HG02840 (cell line): Measurements from ENCODE around the gene EPHX1.

Experiments used
- ATAC-seq: cut with Tn5 transposase; IDR thresholded peaks from one replicate; pipeline ENCODE4 v1.9.1; 2021; ENCODE audit warnings: mild to moderate bottlenecking, moderate library complexity, moderate number of reproducible peaks; ENCODE audit not compliant: unreplicated experiment, low FRiP score

Gene EPHX1

DNA sequence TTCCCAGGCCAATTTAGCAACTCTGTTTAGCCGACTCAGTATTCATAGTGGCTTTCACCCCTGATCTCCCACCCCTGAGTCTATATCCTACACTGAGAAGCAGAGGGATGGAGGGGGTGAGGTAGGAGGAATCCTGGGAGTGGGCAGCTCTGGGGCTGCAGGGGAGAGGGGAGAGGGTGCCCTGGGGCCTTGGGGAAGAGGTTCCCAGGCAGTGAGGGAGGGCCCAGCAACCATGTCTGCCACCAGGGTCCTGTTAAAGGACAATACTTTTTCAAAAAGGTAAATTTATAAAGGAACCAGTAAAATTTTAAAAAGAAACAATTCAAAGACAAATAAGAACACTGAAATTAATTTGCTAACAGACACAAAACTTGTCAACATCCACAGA lies 30.3 kb downstream of the EPHX1 start:
- ATAC-seq, result no peak

DNA sequence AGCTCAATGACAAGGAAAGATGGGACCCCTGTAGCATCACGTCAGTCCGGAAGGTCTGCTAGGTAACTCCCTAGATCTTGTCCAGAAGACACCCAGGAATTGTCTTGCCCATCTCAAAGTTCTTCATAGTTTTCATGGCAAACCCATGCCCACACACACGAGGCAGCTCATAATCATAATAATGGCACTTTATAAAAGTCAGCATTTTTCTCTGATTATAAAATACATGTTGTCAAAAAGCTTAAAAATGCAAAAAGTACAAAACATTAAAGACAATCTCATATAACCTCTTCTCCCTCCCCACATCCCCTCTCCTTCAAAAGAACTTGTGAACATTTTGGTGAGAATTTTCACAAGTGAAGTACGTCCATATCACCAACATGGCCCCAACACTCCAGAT lies 30.8 kb downstream of the EPHX1 start:
- ATAC-seq, result no peak

DNA sequence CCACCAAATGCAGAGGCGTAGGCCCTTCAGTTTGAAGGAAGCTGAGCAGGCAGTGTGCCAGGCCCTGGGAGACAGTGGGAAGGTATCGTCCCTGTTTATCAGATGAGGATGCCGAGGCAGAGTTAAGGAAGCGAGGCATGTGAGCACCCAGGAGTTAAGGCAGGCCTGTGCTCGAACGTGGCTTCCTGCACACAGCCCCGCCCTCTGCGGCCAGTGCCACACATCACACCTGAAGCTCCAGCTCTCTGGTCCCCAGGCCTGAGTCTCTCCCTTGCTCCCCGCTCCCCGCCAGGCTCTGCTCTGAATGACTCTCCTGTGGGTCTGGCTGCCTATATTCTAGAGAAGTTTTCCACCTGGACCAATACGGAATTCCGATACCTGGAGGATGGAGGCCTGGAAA lies 32.1 kb downstream of the EPHX1 start:
- no peak for ATAC-seq

DNA sequence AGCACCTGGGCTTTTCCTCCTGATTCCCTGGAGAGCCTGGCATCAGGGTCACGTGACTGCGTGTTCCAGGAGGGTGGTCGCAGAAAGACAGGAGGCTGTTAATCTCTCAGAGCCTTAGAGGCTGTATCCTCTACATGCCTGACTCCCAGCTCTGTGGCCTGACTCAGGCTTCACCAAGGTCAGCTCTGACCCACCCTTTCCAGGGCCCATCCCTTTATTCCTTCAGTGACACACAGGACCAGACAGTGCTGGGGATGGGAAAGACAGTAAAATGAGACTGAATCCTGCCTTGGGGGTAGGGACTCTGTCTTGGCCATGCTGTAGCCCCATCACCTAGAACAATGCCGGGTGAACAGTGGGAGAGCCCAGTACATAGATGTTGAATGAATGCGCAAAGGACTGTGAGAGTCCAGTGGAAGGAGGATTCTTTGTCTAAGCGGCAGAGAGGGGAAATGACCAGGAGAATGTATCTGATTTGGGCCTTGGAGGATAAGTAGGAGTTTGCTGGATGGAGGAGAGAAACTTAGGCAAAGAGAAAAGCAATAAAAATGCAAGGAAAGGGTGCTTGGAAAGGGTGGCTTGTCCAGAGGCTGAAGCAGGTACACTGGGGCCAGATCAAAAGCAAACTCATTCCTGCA lies 33.0 kb downstream of the EPHX1 start:
- no peak for ATAC-seq

DNA sequence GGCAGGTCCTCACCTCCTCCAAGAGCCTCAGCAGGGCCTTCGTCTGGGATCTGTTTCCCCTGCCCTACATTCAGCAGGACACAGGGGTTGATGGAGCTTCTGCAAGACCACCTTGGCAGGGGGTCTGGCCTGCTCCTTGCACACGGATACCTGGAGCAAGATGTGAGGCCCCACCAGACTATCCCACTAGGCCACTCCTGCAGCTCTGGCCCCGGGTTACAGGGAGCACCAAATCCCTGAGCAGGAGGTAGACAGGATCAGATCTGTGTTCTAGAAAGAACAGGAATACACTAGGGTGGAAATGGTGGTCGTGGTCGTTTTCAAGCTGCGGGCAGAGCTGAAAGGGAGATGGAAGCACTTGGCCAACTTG lies 33.5 kb downstream of the EPHX1 start:
- ATAC-seq, result no peak

DNA sequence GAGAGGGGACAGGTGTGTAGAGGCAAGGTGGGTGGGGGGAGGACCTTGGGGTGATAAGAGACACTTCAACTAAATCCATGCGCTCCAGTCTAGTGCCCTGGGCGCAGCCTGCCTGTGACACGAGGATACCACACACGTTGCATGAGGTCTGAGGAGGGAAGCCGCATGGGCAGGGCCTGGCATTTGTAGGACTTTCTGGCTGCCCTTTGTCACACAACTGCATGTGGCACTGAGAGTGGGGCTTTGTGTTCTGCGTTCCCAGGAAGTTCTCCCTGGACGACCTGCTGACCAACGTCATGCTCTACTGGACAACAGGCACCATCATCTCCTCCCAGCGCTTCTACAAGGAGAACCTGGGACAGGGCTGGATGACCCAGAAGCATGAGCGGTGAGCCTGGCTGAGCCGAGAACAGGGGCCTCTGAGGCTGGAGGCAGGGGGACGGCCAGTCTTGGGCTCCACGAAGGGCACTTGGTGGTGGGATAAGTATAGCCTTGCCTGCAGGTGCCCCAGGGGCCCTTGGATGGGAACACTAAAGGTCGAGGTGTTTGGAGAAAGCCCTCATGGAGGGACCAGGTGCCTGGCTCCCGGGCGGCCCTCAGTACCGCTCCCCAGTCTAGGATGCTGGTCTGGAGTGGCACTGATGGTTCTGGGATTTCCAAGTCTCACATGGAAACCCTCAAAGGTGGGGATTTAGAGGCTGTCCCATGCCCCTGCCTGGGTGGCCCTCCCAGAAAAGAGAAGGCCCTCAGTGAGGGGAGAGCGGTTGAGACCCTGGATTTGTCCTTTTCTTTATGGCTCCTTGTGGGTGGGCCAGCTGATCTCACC lies 34.5 kb downstream of the EPHX1 start:
- no peak for ATAC-seq

DNA sequence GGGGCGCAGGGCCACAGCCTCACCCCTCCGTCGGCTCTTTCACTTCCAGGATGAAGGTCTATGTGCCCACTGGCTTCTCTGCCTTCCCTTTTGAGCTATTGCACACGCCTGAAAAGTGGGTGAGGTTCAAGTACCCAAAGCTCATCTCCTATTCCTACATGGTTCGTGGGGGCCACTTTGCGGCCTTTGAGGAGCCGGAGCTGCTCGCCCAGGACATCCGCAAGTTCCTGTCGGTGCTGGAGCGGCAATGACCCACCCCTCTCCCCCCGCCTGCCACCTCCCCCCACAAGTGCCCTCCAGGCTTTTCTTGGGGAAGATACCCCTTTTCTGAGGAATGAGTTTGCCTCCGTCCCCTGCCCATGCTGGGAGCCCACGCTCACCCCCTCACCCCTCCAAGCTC lies 35.2 kb downstream of the EPHX1 start:
- ATAC-seq, result no peak

DNA sequence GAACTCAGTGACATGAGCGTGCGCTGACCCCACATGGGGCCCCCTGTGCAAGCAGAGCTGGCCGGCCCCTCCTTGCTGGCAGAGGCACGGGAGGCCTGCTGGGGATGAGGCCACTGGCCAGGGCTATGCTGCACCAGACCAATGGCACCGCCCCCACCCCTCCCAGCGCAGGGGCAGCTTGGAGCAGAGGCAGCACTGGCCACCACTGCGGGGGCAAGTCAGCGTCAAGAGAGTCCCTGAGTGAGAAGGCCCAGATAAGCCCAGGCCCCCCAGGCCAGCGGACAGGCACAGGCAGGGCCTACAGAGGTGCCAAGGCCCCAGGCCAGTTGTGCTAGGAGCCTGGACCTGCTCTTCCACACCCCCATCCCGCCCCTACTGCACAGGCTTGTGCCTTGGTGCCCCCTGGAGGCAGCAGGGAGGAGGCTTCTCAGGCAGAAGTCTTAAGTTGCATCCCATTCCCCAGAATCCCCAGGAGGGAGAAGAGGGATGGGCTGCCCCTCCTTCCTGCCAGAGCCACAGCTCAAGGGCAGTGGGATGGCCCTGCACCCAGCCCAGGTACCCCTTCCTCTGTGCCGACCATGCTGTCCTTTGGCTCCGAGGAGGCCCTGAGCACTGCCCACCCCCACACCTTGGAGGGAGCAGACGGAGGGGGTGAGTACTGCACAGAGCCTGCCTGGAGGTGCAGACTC lies 35.8 kb downstream of the EPHX1 start:
- no peak for ATAC-seq

DNA sequence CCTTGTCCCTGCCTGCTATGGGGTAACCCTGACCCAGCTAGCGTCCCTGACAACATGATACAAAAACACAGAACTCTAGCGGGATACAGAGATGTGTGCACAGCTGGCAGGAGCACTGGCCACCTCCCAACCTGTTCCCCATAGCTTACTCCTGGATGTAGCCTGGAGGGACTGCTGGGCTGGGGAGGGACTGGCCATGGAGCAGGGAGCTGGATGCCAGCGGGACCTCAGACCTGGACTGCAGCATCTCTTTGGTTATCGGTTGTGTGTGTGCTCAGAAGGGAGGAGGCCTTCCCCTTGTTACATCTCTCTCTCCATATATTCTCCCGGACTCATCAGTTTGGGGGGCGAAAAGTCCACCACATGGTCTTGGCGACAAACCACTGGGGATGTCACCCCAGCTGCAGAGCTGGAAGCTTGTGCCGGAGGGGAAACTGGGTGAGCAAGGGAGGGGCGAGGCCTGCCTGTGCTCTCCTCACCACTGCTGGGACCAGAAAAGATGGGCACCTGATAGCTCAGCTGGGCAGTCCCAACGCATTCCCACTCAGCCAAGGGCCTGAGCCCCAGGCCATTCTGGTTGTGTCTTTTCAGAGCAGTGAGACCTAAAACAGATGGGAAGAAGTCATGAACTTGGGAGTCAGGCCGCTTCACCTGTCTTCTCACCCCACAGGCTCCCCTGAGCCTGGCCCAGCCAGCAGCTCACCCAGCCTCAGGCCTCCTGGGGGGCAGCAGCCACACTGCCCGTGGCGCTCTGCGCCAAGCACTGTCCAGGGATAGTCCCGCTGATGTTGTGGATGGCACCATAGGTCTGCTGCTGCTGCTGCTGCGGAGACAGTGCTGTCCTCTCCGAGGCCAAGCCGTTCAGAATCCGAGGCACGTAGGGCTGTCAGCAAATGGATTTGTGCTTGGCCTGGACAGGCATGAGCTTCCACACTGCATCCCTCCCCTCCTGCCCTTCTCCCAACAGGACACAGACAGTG lies 36.7 kb downstream of the EPHX1 start:
- ATAC-seq, result no peak

DNA sequence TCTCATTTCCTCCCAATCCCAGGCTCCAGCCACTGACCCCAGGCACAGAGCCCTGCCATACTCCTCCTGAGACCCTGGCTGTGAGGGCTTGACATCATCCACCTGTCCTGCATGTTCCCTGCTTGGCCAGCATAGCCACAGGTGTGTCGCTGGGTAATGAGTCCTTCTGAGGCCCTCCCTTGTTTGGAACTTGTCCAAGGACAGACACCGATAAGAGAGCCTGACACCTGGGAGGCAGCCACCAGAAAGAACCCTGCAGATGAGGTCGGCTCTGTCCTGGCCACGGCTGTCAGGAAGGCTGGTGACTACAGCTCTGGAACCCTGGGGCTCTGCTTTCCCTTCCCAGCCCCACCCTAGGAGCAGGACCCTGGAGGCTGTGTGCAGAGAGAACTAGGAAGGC lies 37.7 kb downstream of the EPHX1 start:
- ATAC-seq, result peak; percentile 14

DNA sequence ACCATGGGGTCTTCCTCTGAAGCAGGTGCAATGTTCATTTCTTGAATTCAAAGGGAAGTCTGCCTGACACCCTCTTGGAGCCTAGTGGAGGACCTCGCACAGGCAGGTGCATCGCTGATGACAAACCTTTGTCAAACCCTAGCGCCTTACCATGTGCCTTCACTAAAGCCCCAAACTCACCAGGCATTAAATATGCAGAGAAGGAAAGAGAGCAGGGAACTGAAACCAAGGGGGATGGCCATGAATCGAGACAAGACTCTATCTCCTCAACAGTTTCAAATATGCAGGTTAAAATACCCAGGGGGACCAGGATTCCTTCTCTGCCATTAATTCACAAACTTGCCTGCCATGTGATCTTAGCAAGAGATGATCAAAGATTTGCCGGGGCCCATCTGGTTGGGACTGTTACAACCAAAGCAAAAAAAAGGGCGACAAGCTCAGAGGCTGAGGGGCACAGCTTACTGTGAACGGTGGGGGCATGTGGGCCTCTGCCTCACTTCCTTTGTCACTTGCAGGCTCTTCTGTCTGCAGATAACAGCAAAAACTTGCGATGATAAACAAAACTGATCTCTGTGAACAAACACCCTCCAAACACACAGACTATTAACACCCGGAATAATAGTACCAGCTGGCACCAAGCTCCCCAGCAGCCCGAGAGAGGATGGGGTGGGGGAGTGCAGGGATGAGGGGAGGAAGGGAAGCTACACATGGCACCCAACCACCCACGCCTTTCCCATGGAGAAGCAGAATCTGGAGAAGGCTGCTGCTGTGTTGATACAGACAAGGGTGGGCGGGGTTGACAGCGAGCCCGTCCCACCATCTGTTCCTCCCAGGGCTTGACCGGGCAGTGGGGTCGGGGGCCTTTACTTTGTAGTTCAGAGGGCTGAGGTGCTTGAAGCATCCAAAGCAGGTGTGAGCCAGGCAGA lies 38.4 kb downstream of the EPHX1 start:
- peak; percentile 77 for ATAC-seq

DNA sequence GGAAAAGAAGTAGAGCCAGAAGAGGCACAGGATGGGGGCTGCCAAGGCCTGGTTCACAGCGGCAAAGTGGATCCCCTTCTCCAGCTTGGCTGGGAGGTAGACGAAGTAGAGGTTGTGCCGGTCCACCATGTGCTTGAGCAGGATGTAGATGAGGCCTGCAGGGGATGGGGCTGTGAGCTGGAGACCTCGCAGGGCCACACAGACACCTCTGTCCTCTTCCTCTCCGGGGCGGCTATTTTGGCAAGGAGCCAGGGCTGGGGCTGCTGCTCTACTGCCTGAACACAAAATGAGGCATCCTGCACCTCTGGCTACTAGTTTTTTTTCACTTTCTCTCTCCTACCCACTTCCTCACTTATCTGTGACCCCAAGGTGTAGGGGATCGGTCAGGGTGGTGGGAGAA lies 40.0 kb downstream of the EPHX1 start:
- no peak for ATAC-seq

DNA sequence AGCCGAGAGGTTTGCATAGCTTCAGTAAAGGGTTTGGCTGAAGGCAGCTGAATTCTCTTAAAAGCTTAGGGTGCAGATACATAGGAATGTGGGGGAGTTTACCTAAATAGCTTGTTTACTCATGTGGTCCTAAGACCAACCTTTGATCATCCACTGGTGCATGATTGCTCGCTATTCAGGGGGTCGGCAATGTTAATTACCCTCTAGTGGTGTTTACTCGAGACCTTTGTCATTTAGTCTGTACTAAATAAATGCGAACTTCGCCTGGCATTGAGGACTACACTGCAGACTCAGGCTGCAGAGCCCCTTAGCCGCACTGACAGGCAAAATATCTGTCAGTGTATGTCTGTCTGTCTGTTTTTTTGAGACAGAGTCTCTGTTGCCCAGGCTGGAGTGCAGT lies 40.4 kb downstream of the EPHX1 start:
- ATAC-seq, result no peak

DNA sequence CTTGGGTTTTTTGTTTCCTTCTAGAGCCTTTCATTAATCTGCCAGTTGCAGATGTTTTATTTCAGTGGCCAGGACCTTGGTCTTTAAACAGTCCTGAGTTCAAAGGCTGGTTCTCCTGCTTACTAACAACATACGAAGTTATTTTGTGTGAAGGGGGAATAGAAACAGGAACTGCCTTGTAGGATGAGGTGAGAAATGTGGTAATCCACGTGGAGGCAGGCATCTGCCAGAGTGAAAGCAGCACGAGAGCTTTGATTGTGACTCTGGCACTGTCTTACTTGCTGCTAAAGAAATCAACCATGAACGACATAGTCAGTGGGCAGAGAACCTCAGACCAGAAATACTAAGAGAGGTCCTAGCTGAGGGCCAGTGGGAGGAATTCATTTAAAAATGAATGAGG lies 41.9 kb downstream of the EPHX1 start:
- no peak for ATAC-seq

DNA sequence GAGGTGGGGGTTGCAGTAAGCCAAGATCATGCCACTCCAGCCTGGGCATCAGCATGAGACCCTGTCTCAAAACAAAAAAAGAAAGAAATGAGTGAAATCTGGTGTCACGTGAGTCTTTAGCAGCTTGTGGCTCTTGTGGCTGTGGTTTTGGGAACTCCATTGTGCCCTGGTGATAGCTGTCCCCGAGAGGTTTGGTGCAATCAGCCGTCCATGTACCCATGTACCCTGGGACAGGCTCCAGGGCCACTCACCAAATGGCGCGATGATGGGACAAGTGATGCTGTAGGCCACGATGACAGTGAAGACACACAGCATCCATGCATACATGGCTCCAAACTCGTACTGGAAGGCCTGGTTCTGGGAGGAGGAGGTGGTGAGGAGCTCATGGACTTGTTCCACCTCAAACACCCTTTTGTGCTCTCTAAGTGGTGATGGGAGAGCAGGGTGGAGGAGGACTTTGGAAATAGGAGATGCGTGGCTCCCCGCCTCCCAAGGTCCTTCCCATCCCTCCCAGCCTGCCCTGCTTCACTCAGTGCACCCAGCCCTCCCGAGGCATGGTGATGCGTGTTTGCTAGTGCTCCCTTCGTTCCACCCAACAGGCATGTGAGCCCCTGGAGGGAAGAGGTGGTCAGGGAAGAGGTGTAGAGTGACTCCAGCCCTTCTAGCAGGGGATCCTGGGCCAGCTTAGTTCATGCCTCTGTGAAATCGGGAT lies 42.6 kb downstream of the EPHX1 start:
- no peak for ATAC-seq

DNA sequence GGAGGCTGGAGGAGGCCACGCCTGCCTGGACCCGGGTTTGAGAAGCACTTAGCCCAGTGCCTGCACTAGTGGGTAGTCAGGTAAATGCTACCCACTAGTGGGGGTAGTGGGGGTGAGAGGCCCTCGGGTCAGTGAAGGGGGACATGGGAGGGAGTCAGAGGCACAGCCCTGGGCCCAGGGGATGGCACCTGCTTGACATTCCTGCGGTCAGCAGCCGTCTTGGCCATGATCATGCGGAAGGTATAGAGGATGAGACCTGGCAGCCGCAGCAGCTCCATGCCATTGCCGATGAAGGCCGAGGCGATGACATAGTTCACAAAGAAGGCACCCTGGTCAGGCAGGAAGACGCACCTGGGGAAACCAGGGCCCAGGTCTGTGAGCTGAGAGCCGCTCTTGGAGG lies 43.5 kb downstream of the EPHX1 start:
- ATAC-seq, result no peak

DNA sequence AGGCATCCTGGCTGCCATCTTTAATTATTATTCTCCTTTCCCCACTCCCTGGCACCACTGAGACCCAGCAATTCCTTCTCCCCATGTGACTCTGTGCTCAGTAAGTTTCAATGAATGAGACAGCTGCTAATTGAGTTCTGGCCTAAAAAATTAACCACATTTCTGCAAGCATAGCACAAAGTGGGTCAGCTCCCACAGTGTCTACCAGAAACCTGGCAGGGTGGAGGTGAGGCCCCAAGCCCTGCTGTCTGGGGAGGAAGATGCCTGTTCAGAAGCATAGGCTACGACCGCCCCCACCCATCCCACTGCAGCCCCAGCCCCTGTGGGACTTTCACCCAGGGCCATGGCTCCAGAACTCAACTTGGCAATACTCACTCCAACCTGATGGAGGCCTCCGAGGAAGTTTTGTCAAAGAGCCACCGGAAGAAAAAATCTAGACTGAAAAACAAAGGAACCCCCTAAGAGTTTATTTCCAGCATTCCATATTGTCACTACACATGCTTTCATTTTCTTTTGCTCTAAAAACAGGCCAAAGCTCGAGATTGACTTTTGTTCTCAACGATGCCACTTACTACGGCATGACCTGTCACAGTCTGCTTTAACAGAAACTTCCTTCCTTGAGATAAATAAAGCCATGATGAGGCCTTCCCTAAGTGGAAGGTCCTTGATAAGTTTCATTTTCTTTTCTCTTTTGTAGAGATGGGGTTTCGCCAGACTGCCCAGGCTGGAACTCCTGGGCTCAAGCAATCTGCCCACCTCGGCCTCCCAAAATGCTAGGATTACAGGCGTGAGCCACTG lies 45.8 kb downstream of the EPHX1 start:
- no peak for ATAC-seq

DNA sequence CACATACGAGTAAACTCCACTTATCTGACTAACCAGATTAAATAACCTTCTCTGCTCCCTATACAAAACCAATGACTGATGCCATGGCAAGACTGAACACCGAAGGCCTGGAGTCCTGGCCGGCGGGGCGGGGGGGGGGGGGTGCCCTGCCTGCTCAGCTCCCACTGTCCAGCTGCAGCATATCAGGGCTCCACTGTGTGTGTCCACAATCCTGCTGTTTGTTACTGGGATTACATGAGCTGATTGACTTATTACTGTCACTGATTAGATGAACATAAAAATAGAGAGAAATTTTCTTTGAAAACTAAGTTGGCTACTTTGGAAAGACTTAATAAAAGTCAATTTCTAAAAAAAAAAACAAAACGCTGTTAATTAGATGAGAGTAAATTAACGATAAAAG lies 47.3 kb downstream of the EPHX1 start:
- ATAC-seq, result no peak
